Breast epithelium (tissue), 4 donors: ENCODE data around the gene FGD2. TPM values are rescaled to one million over a fixed set of nuclear protein-coding genes. Genes with fewer than 3 reads are reported as not detected.

Experiments
- DNase-seq, 2 donors: peaks; one replicate each; pipeline ENCODE4 v3.0.0-alpha.2; 2019; ENCODE audit warnings: low spot score in 2 of 2
- H3K27ac ChIP-seq, 2 donors: fragments of 200-600 bp; sonication (generic) in 1 of 2; one replicate each; pipeline ENCODE4 v1.5.1; 2016 to 2019; ENCODE audit warnings: mild to moderate bottlenecking in 1 of 2
- H3K27me3 ChIP-seq, 2 donors: fragments of 200-600 bp; sonication (generic) in 1 of 2; one replicate each; pipeline versions ENCODE4 v1.5.1 to v1.6.0; 2017 to 2019; ENCODE audit warnings: control low read depth in 1 of 2, mild to moderate bottlenecking in 1 of 2
- H3K36me3 ChIP-seq: fragments of 200-600 bp; one replicate; pipeline ENCODE4 v1.5.1; 2019
- H3K4me1 ChIP-seq, 2 donors: fragments of 200-600 bp; sonication (generic); one replicate each; pipeline ENCODE4 v1.5.1; 2016 to 2019; ENCODE audit warnings: control low read depth in 1 of 2
- H3K4me3 ChIP-seq, 3 donors: fragments of 200-600 bp; sonication (generic); 1 replicate in 2 of 3; 2 replicates in 1 of 3; pipeline ENCODE4 v1.5.1; 2016 to 2019; ENCODE audit warnings: mild to moderate bottlenecking in 3 of 3, moderate library complexity in 2 of 3
- H3K9me3 ChIP-seq, 2 donors: fragments of 200-600 bp; sonication (generic) in 1 of 2; one replicate each; pipeline ENCODE4 v1.5.1; 2016 to 2019; ENCODE audit warnings: control low read depth in 1 of 2
- POLR2A ChIP-seq: fragments of 450-650 bp; IDR thresholded peaks from one replicate; pipeline ENCODE4 v1.6.1; 2016; ENCODE audit warnings: antibody characterized with exemption, mild to moderate bottlenecking, moderate library complexity
- POLR2AphosphoS5 ChIP-seq, 3 donors: sonication (generic); formaldehyde crosslinking; IDR thresholded peaks; one replicate each; pipeline ENCODE4 v1.6.1; 2017; ENCODE audit warnings: antibody characterized with exemption in 3 of 3
- intact Hi-C: fragments of 100-400 bp; cut with DNase I; formaldehyde crosslinking; loops from one replicate; pipeline ENCODE4 v1.15.1; 2023; ENCODE audit warnings: low total_unique reads
- total RNA-seq, 3 donors: library from RNA; depleted of rRNA; stranded (reverse); fragments of >200 nt; gene quantifications; one replicate each; pipeline ENCODE4 v1.1.0, GENCODE V29; 2016
- TF ChIP-seq, protein P1 (sequence below), 3 donors: fragments of 450-650 bp; IDR thresholded peaks; one replicate each; pipeline ENCODE4 v1.5.1; 2016 to 2017; ENCODE audit warnings: antibody characterized with exemption in 3 of 3, mild to moderate bottlenecking in 3 of 3, moderate library complexity in 3 of 3

The FGD2 gene
- total RNA-seq, 3 donors from 2014 or later, result 11.5 to 51.4 (median 18.6) TPM

DNA sequence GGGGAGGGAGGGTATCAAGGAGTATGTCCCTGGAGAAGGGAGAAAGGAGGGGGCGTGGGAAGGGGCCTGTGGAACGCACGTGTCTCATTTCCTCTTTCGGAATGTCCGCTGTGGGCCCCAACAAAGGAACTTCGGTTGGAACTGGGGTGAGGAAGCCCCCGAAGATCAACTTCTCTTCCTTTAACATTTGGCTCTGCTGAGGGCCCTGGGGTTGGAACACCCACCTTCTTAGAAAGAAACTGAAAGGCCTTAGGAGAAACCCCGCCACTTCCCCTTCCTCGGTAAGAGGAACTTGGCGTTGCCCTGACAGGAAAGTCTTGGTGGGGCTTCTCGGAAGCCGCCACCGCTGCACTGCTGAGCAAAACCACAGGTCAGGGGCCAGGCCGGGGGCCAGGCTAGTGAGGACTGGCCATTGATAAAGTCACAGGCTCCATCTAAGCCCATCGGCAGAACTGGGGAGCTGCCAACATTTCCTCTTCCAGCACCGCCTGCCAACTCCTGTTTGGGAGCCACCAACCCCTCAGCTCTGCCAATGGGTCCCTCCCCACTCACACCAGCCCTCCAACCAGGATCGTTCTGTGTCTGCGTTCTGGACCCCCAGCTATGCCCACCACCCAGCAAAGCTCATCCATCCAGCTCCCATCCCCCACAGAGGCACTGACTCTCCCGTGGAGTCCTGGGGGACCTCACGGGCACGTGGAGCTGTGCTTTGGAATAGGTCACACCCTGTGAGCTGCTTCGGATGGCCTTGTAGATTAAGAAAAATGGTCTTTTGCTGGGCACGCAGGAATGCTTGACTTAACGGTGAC is 44.8 kb downstream of the FGD2 start:
- intact Hi-C loops, result no loop called here
- Histone ChIP-seq H3K36me3 (no peaks in the 10 kb centered on the region), H3K27ac (peak overlapping the region in 1 of 2 donors; percentile 62), H3K27me3 (no peaks in the 10 kb centered on the region), H3K4me3 (no peak overlapping the region), H3K9me3 (no peaks in the 10 kb centered on the region), H3K4me1 (peaks cover 0 to 3% of the 10 kb centered on the region in 2 donors)
- TF ChIP-seq, protein P1, sequence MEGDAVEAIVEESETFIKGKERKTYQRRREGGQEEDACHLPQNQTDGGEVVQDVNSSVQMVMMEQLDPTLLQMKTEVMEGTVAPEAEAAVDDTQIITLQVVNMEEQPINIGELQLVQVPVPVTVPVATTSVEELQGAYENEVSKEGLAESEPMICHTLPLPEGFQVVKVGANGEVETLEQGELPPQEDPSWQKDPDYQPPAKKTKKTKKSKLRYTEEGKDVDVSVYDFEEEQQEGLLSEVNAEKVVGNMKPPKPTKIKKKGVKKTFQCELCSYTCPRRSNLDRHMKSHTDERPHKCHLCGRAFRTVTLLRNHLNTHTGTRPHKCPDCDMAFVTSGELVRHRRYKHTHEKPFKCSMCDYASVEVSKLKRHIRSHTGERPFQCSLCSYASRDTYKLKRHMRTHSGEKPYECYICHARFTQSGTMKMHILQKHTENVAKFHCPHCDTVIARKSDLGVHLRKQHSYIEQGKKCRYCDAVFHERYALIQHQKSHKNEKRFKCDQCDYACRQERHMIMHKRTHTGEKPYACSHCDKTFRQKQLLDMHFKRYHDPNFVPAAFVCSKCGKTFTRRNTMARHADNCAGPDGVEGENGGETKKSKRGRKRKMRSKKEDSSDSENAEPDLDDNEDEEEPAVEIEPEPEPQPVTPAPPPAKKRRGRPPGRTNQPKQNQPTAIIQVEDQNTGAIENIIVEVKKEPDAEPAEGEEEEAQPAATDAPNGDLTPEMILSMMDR (IDR thresholded peaks at IDR 0.05), result no peak
- TF ChIP-seq POLR2AphosphoS5 (IDR thresholded peaks at IDR 0.05), result peak in 1 of 3 donors; percentile 56
- TF ChIP-seq POLR2A, result no peak
- no peak for DNase-seq

- Histone ChIP-seq H3K27me3 (no peaks in the 10 kb centered on the region), H3K4me1 (peaks cover 0 to 3% of the 10 kb centered on the region in 2 donors), H3K4me3 (no peak overlapping the region), H3K9me3 (no peaks in the 10 kb centered on the region), H3K27ac (peak overlapping the region in 1 of 2 donors; percentile 62), H3K36me3 (no peaks in the 10 kb centered on the region)
- TF ChIP-seq, protein P1 (IDR thresholded peaks at IDR 0.05), result no peak
- TF ChIP-seq POLR2AphosphoS5 (IDR thresholded peaks at IDR 0.05) (no peak), POLR2A (no peak)
- intact Hi-C loops, result no loop called here
- no peak for DNase-seq
These were observed 45.3 kb downstream of the FGD2 start for GRCh38 chr6:37050854-37051137.

- intact Hi-C loops, result no loop called here
These were observed 45.9 kb downstream of the FGD2 start for GRCh38 chr6:37051138-37052026.

GRCh38 chr6:37052027-37052628 is 46.7 kb downstream of the FGD2 start:
- no peaks in the 10 kb centered on the region for H3K9me3 ChIP-seq
- no peak overlapping the region for H3K27ac ChIP-seq
- H3K27me3 ChIP-seq, result no peaks in the 10 kb centered on the region
- H3K4me3 ChIP-seq, result no peak overlapping the region
- peaks cover 0 to 3% of the 10 kb centered on the region in 2 donors for H3K4me1 ChIP-seq
- intact Hi-C loops, result no loop called here
- TF ChIP-seq POLR2AphosphoS5 (IDR thresholded peaks at IDR 0.05) (no peak), POLR2A (no peak)
- TF ChIP-seq, protein P1 (IDR thresholded peaks at IDR 0.05), result no peak
- no peak for DNase-seq
- H3K36me3 ChIP-seq, result no peaks in the 10 kb centered on the region

More at GRCh38 chr6:37051138-37052026, 45.9 kb downstream of the FGD2 start:
- Histone ChIP-seq H3K36me3 (no peaks in the 10 kb centered on the region), H3K4me3 (peak overlapping the region in 1 of 3 donors; percentile 6), H3K4me1 (peaks cover 0 to 3% of the 10 kb centered on the region in 2 donors), H3K9me3 (no peaks in the 10 kb centered on the region), H3K27me3 (no peaks in the 10 kb centered on the region), H3K27ac (no peak overlapping the region)
- TF ChIP-seq POLR2AphosphoS5 (IDR thresholded peaks at IDR 0.05) (peak; percentile 56 to 84 (median 60)), POLR2A (no peak)
- TF ChIP-seq, protein P1 (IDR thresholded peaks at IDR 0.05), result peak; percentile 53 to 92 (median 84)
- peak; percentile 81 to 85 for DNase-seq
